Progenitor cell of endocrine pancreas (in vitro differentiated cells): ENCODE data around the gene ST14. TPM values are rescaled to one million over a fixed set of nuclear protein-coding genes. Genes with fewer than 3 reads are reported as not detected.
A peak's percentile ranks its signal among the peaks of the same experiment; 100 is the strongest.

ENCODE experiments used
- DNase-seq: peaks from one replicate; pipeline ENCODE4 v3.0.0; 2021; ENCODE audit warnings: low spot score; ENCODE audit not compliant: unreplicated experiment
- H3K27ac Mint-ChIP-seq: 2 replicates; pipeline ENCODE4 v1.8.0; 2021; ENCODE audit warnings: mild to moderate bottlenecking, moderate library complexity, mixed read lengths
- H3K27me3 Mint-ChIP-seq: 2 replicates; pipeline ENCODE4 v1.8.0; 2021; ENCODE audit warnings: mixed read lengths
- H3K36me3 Mint-ChIP-seq: 2 replicates; pipeline ENCODE4 v1.8.0; 2022; ENCODE audit warnings: mixed read lengths; ENCODE audit not compliant: insufficient read depth
- H3K4me1 Mint-ChIP-seq: 2 replicates; pipeline ENCODE4 v1.8.0; 2021; ENCODE audit warnings: low read depth, mixed read lengths
- H3K4me3 Mint-ChIP-seq: 2 replicates; pipeline ENCODE4 v1.8.0; 2021; ENCODE audit warnings: low read depth, mild to moderate bottlenecking, moderate library complexity, mixed read lengths
- H3K9me3 Mint-ChIP-seq: 2 replicates; pipeline ENCODE4 v1.8.0; 2021; ENCODE audit warnings: low read depth, mixed read lengths
- total RNA-seq: library from RNA; stranded (reverse); gene quantifications from 2 replicates; pipeline ENCODE4 v1.2.1, GENCODE V29; 2021
- TF ChIP-seq, protein P1 (sequence below): fragments of 200-600 bp; sonication (generic); IDR thresholded peaks from one replicate; pipeline ENCODE4 v1.5.0; 2021; ENCODE audit warnings: antibody characterized with exemption, mild to moderate bottlenecking; ENCODE audit not compliant: unreplicated experiment

ST14 gene
- total RNA-seq, 1 donor from 2014 or later = 94.9 TPM

DNA sequence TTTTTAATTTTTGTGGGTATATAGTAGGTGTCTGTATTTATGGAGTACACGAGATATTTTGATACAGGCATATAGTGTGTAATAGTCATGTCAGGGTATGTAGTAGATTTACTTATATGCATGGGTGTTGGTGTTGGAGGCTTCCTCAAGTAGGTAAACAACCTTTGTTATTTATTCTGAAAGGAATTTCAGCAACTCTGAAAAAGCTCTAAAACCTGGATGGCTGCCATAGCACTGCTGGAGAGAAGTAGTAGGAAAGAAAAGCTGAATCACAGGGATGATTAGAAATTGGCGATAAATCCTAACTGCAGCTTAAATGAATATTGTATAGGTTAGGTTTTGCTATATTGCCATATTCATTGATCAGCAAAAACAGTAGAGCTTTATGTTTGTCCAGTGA, 44.4 kb upstream of the ST14 start:
- Mint-ChIP-seq H3K4me3 (no peak overlapping the region), H3K27ac (peak overlapping the region; percentile 48), H3K36me3 (peaks cover 10% of the 10 kb centered on the region), H3K27me3 (no peaks in the 10 kb centered on the region), H3K9me3 (no peaks in the 10 kb centered on the region), H3K4me1 (peaks cover 51% of the 10 kb centered on the region)
- DNase-seq = no peak
- TF ChIP-seq, protein P1, sequence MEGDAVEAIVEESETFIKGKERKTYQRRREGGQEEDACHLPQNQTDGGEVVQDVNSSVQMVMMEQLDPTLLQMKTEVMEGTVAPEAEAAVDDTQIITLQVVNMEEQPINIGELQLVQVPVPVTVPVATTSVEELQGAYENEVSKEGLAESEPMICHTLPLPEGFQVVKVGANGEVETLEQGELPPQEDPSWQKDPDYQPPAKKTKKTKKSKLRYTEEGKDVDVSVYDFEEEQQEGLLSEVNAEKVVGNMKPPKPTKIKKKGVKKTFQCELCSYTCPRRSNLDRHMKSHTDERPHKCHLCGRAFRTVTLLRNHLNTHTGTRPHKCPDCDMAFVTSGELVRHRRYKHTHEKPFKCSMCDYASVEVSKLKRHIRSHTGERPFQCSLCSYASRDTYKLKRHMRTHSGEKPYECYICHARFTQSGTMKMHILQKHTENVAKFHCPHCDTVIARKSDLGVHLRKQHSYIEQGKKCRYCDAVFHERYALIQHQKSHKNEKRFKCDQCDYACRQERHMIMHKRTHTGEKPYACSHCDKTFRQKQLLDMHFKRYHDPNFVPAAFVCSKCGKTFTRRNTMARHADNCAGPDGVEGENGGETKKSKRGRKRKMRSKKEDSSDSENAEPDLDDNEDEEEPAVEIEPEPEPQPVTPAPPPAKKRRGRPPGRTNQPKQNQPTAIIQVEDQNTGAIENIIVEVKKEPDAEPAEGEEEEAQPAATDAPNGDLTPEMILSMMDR = no peak

DNA sequence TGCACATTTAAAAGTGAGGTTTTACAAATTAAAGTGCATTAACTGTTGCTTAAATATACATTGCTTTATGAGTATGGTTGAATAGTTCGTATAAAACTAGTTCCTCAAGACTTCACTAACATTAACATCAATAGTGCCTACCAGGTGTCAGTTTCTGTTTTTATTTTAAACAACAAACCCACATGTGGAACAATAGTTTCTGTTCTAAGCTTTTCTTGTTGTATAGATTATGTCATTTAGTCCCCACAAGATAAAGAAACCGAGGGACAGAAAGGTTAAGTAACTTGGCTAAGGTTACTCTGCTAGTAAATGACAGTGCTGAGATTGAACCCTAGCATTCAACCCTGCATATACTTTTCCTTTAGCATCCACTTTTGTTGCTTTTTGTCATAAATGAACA, 41.4 kb upstream of the ST14 start:
- Mint-ChIP-seq H3K9me3 (no peaks in the 10 kb centered on the region), H3K27ac (no peak overlapping the region), H3K27me3 (no peaks in the 10 kb centered on the region), H3K36me3 (peaks cover 19% of the 10 kb centered on the region), H3K4me1 (peaks cover 46% of the 10 kb centered on the region), H3K4me3 (no peak overlapping the region)
- no peak for DNase-seq
- TF ChIP-seq, protein P1 = no peak

DNA sequence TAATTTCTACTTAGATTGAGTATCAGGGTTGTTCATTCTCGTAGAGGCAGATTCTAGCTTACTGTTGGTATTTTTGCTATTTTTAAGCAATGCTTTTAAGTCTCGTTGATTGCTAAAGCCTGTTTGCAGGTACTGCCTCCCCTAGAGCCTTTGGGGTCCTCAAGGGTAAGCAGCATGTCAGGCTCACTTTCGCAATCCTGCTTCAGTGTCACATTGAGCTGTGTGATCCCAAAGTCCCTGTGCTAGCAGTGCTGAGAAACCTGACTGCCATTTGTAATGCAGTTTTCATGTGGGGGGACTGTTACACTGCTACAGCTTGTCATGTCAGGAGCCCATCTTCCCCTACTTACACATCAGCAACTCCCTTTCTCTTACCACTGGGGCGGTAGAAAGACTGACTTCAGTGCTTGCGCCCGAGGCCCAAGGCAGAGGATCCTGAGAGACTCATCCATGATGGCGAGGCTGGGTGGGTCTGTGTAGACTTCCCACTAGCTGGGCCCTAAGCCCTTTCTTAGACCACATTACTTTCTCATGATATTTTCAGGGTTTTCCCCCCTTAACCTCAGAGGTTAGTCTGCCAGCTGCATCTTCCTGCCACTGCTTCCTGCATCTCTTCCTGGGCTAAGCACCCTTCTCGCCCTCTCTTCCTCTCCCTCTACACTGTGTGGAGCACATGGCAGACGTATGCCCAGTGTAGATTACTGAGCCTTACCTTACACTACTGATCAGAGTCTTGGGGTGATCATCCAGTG, 40.8 kb upstream of the ST14 start:
- Mint-ChIP-seq H3K9me3 (no peaks in the 10 kb centered on the region), H3K36me3 (peaks cover 20% of the 10 kb centered on the region), H3K27ac (no peak overlapping the region), H3K4me3 (no peak overlapping the region), H3K4me1 (peaks cover 42% of the 10 kb centered on the region), H3K27me3 (no peaks in the 10 kb centered on the region)
- TF ChIP-seq, protein P1 = no peak
- DNase-seq = no peak

DNA sequence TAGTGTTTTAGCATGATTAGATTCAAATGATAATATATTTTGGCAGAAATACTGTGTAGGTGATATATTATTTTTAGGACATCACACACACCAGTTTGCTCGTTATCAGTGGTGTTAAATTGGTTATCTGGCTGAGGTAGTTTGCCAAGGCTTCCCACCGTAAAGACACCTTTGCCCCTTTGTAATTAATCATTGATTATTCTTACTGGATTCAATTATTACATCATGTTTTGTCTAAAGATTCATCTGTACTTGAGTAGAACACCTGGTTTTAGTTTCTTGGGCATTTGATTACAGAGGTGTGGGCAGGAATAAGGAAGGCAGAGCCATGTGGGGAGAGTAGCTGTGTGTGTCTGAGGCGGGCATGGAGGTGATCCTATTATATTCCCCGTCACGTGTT, 39.5 kb upstream of the ST14 start:
- TF ChIP-seq, protein P1 = no peak
- Mint-ChIP-seq H3K4me3 (no peak overlapping the region), H3K27ac (peak overlapping the region; percentile 12), H3K36me3 (peaks cover 25% of the 10 kb centered on the region), H3K27me3 (no peaks in the 10 kb centered on the region), H3K9me3 (no peaks in the 10 kb centered on the region), H3K4me1 (peaks cover 31% of the 10 kb centered on the region)
- no peak for DNase-seq

DNA sequence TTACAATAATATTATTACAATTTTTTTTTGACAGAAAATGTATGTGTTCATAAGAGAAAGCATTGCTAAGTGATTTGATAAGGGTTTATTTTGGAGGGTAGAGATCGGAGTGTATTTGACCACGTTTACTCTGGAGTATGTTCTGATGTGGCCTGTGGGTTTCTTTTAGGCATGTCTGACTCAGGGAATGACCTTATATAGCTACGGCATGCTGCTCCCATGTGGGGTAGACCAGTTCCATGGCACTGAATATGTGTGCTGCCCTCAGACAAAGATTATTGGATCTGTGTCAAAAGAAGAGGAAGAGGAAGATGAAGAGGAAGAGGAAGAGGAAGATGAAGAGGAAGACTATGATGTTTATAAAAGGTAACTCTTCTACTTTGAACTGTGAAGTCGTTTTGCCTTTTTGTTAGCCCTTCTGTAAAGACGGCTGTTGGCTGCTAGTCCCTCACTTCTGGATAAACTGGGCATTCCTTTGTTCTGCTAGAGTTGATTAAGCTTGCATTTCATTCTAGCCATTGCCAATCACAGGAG, 38.1 kb upstream of the ST14 start:
- Mint-ChIP-seq H3K4me3 (no peak overlapping the region), H3K4me1 (peaks cover 25% of the 10 kb centered on the region), H3K27ac (no peak overlapping the region), H3K36me3 (peaks cover 22% of the 10 kb centered on the region), H3K27me3 (no peaks in the 10 kb centered on the region), H3K9me3 (no peaks in the 10 kb centered on the region)
- TF ChIP-seq, protein P1 = no peak
- DNase-seq = no peak
